Esophagus muscularis mucosa (tissue), 4 donors: Measurements from ENCODE around the gene REPS2. TPM values are rescaled to one million over a fixed set of nuclear protein-coding genes. Genes with fewer than 3 reads are reported as not detected.

Source experiments
- DNase-seq: peaks from one replicate; pipeline ENCODE4 v3.0.0-alpha.2; 2017; ENCODE audit errors: extremely low spot score
- H3K27ac ChIP-seq, 4 donors: fragments of 200-600 bp; sonication (generic); replicated peaks in 1 of 4; 1 replicate in 3 of 4; 2 replicates in 1 of 4; pipeline ENCODE4 v1.5.1; 2016 to 2019; ENCODE audit warnings: mild to moderate bottlenecking in 1 of 4
- H3K27me3 ChIP-seq, 4 donors: fragments of 200-600 bp; sonication (generic); one replicate each; pipeline versions ENCODE4 v1.5.1 to v1.6.0; 2016 to 2019
- H3K36me3 ChIP-seq, 4 donors: fragments of 200-600 bp; sonication (generic); one replicate each; pipeline ENCODE4 v1.5.1; 2016 to 2019
- H3K4me1 ChIP-seq, 4 donors: fragments of 200-600 bp; sonication (generic); one replicate each; pipeline ENCODE4 v1.5.1; 2016 to 2019
- H3K4me3 ChIP-seq, 4 donors: fragments of 200-600 bp; sonication (generic); 1 replicate in 2 of 4; 2 replicates in 2 of 4; pipeline ENCODE4 v1.5.1; 2016 to 2019; ENCODE audit warnings: mild to moderate bottlenecking in 4 of 4, moderate library complexity in 1 of 4
- H3K9me3 ChIP-seq, 4 donors: fragments of 200-600 bp; sonication (generic); 1 replicate in 3 of 4; 2 replicates in 1 of 4; pipeline ENCODE4 v1.5.1; 2016 to 2019
- EP300 ChIP-seq: sonication (generic); formaldehyde crosslinking; IDR thresholded peaks from one replicate; pipeline ENCODE4 v1.6.1; 2017; ENCODE audit warnings: antibody characterized with exemption
- POLR2A ChIP-seq: fragments of 450-650 bp; IDR thresholded peaks from one replicate; pipeline ENCODE4 v1.6.1; 2017; ENCODE audit warnings: antibody characterized with exemption, moderate library complexity, mild to moderate bottlenecking, low read depth
- POLR2AphosphoS5 ChIP-seq, 2 donors: sonication (generic); formaldehyde crosslinking; IDR thresholded peaks; one replicate each; pipeline ENCODE4 v1.6.1; 2017; ENCODE audit warnings: antibody characterized with exemption in 2 of 2
- WGBS: methylation state at CpG from one replicate; pipeline ENCODE4 v1.1.5; 2018; 5-methylcytosine and 5-hydroxymethylcytosine counted together
- intact Hi-C: fragments of 100-400 bp; cut with DNase I; formaldehyde crosslinking; loops from one replicate; pipeline ENCODE4 v1.15.1; 2023
- total RNA-seq, 4 donors: library from RNA; depleted of rRNA; stranded (reverse); fragments of >200 nt; gene quantifications; one replicate each; pipeline versions ENCODE4 v1.1.0 to v1.2.1, GENCODE V29; 2016
- TF ChIP-seq, protein P1 (sequence below), 3 experiments: fragments of 200-600 bp in 2 of 3; fragments of 450-650 bp in 1 of 3; sonication (generic) in 2 of 3; IDR thresholded peaks; one replicate each; pipeline ENCODE4 v1.5.1; 2017 to 2019; ENCODE audit warnings: antibody characterized with exemption in 3 of 3, mild to moderate bottlenecking in 2 of 3, moderate library complexity in 1 of 3

The REPS2 gene
- total RNA-seq, 4 donors from 2014 or later = 26.4 to 49.0 (median 33.2) TPM

DNA sequence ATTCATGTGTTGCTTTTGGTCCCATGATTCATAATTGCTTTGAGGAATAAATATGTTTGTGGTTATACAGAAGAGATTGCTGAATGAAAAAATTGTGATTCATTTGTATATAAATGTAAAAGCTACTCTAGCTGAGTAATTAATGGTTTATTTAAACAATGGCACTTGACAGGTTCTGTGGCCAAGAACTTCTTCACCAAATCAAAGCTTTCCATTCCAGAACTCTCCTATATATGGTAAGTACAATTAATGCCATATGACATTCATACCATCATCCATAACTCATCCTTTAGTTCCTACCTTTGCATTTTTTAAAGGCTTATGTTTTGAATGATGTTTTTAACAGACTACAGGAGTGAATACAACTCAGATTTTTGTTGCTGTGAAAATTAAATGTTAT lies 105.8 kb downstream of the REPS2 start:
- Histone ChIP-seq H3K36me3 (no peaks in the 10 kb centered on the region), H3K4me1 (peaks cover 0 to 4% (median under 1%) of the 10 kb centered on the region in 4 donors), H3K27ac (no peak overlapping the region), H3K9me3 (no peaks in the 10 kb centered on the region), H3K4me3 (no peak overlapping the region), H3K27me3 (no peaks in the 10 kb centered on the region)
- no peak for TF ChIP-seq POLR2AphosphoS5 (IDR thresholded peaks at IDR 0.05)
- TF ChIP-seq, protein P1, sequence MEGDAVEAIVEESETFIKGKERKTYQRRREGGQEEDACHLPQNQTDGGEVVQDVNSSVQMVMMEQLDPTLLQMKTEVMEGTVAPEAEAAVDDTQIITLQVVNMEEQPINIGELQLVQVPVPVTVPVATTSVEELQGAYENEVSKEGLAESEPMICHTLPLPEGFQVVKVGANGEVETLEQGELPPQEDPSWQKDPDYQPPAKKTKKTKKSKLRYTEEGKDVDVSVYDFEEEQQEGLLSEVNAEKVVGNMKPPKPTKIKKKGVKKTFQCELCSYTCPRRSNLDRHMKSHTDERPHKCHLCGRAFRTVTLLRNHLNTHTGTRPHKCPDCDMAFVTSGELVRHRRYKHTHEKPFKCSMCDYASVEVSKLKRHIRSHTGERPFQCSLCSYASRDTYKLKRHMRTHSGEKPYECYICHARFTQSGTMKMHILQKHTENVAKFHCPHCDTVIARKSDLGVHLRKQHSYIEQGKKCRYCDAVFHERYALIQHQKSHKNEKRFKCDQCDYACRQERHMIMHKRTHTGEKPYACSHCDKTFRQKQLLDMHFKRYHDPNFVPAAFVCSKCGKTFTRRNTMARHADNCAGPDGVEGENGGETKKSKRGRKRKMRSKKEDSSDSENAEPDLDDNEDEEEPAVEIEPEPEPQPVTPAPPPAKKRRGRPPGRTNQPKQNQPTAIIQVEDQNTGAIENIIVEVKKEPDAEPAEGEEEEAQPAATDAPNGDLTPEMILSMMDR (IDR thresholded peaks at IDR 0.05) = no peak
- TF ChIP-seq POLR2A = no peak
- no peak for TF ChIP-seq EP300
- DNase-seq = no peak
- intact Hi-C loops = no loop called here

DNA sequence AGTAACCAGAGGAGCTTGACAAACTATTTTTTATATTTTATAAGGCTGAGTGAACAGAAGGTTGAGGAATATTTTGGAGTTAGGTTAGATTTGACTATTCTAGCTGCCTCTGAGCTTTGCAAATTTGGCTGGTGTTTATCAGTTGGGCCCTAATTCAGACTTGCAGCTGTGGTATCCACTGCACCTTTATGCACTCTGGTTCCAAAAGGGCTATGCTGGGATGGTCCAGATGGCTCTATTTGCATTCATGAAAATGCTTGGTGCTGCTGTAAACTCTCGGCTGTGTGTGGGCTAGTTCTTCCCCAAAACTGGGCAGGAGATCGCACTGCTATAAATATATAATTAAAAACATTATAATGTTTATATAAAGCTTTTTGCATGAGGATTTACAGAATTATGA lies 106.3 kb downstream of the REPS2 start:
- no peak overlapping the region for H3K27ac ChIP-seq
- H3K27me3 ChIP-seq = no peaks in the 10 kb centered on the region
- DNase-seq = no peak
- H3K4me3 ChIP-seq = no peak overlapping the region
- intact Hi-C loops = no loop called here
- H3K4me1 ChIP-seq = peaks cover 0 to 7% (median 2%) of the 10 kb centered on the region in 4 donors
- H3K9me3 ChIP-seq = no peaks in the 10 kb centered on the region
- H3K36me3 ChIP-seq = no peaks in the 10 kb centered on the region
- TF ChIP-seq POLR2A (no peak), POLR2AphosphoS5 (IDR thresholded peaks at IDR 0.05) (no peak), EP300 (no peak)
- TF ChIP-seq, protein P1 (IDR thresholded peaks at IDR 0.05) = no peak
- 69% methylated on average over 2 of the region's 2 CpGs for WGBS

DNA sequence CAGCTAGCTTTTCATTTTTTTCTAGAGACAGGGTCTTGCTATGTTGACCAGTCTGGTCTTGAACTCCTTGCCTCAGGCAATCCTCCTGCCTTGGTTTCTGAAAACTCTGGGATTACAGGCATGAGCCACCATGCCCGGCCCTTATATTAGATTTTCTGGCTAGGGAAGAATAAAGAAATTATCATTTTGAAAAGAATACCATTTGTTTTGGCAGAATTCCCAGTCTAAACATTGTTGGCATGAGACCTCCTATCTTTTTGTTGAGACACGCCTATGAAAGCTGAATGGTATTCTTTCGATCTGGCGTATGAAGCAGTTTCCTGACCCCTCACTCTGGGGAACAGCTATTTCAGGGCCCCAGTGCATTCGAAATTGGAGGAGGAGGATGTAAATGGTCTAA lies 107.0 kb downstream of the REPS2 start:
- H3K9me3 ChIP-seq = no peaks in the 10 kb centered on the region
- H3K4me3 ChIP-seq = no peak overlapping the region
- no peaks in the 10 kb centered on the region for H3K27me3 ChIP-seq
- WGBS = 62% methylated on average over 5 of the region's 5 CpGs
- peaks cover 0 to 8% (median 2%) of the 10 kb centered on the region in 4 donors for H3K4me1 ChIP-seq
- no peaks in the 10 kb centered on the region for H3K36me3 ChIP-seq
- DNase-seq = no peak
- intact Hi-C loops = no loop called here
- H3K27ac ChIP-seq = no peak overlapping the region
- no peak for TF ChIP-seq POLR2A
- no peak for TF ChIP-seq EP300
- TF ChIP-seq, protein P1 (IDR thresholded peaks at IDR 0.05) = no peak
- no peak for TF ChIP-seq POLR2AphosphoS5 (IDR thresholded peaks at IDR 0.05)

DNA sequence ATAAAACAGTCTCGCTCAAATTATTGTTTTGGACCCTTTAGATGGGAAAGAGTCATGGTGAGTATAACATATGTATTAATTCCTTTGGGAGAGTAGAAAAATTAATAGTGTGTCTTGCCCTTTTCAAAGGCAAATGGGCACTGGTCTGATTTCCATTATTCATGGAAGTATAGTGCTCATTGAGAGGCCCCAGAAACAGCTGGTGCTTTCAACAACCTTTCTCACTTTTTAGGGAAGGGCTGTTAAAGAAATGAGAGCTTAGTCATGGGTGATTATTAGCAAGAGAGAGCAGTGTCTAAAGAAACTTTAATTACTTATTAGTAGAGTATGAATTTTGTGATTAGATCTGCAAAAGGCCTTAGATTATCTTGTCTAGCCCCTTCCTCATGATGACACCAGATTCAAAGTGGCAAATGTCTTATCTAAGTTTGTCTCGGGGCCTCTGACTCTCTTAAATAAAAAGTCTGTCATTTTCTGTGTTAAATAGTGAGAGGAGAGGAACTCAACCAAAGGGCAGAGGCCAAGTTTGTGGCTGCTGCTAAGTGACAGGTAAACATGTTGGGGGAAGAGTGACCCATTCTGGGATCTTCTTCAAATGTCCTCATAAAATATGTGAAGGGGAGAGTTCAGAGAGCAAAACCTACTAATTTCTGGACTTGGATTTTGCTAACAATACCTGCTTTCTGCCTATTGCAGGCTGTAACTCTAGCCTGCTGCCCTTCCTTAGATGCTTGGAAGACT lies 110.6 kb downstream of the REPS2 start:
- DNase-seq = no peak
- Histone ChIP-seq H3K36me3 (no peaks in the 10 kb centered on the region), H3K27me3 (no peaks in the 10 kb centered on the region), H3K4me3 (no peak overlapping the region), H3K27ac (no peak overlapping the region), H3K9me3 (no peaks in the 10 kb centered on the region), H3K4me1 (peaks cover 0 to 8% (median 2%) of the 10 kb centered on the region in 4 donors)
- intact Hi-C loops = no loop called here
- TF ChIP-seq POLR2AphosphoS5 (IDR thresholded peaks at IDR 0.05) (no peak), EP300 (no peak), POLR2A (no peak)
- TF ChIP-seq, protein P1 (IDR thresholded peaks at IDR 0.05) = no peak
- WGBS = 73% methylated on average over 2 of the region's 2 CpGs

DNA sequence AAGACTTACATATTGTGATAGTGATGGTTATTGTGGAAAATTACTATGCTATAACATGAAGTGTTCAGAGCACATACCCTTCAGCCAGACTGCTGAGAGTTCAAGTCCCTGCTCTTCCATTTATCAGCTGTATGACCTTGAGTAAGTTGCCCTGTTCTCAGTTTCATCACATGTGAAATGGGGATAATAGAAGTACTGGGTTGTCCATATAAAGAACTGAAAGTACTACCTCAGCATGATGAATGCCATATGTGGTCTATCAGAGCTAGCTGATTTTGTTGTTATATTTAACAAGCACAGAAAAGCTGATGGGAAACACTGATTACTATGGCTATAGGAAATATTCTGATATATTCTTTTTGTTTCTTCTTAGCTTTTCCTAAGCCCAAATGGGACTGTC lies 115.6 kb downstream of the REPS2 start:
- peaks cover 0 to 8% (median 0%) of the 10 kb centered on the region in 4 donors for H3K4me1 ChIP-seq
- H3K27ac ChIP-seq = no peak overlapping the region
- H3K9me3 ChIP-seq = no peaks in the 10 kb centered on the region
- no peak for TF ChIP-seq POLR2A
- TF ChIP-seq, protein P1 (IDR thresholded peaks at IDR 0.05) = no peak
- H3K4me3 ChIP-seq = no peak overlapping the region
- no peaks in the 10 kb centered on the region for H3K36me3 ChIP-seq
- no peaks in the 10 kb centered on the region for H3K27me3 ChIP-seq
- intact Hi-C loops = no loop called here
- DNase-seq = no peak
